SK-N-SH (cell line): ENCODE measurements around the gene NOTCH1. TPM values are rescaled to one million over a fixed set of nuclear protein-coding genes. Genes with fewer than 3 reads are reported as not detected.

Experiments
- CTCF ChIA-PET: fragments of 300-600, 350-600 bp; formaldehyde crosslinking; extraction: SDS; loops from one replicate; lab custom pipeline; 2021; lab: Yijun Ruan, JAX
- POLR2A ChIA-PET: fragments of 350-600 bp; sonication (Branson Sonifier 250); formaldehyde crosslinking; extraction: SDS; loops from one replicate; lab custom pipeline; 2020; ENCODE audit warnings: antibody characterized with exemption, inconsistent platforms; lab: Yijun Ruan, JAX
- DNase-seq: peaks from one replicate; pipeline ENCODE4 v3.0.0; 2012
- H2AFZ ChIP-seq: fragments of 200-600 bp; sonication (generic); 2 replicates; pipeline ENCODE4 v1.8.1; 2016; ENCODE audit warnings: antibody characterized with exemption, mild to moderate bottlenecking, low read depth
- H3F3A ChIP-seq: fragments of 200-600 bp; sonication (generic); replicated peaks from 2 replicates; pipeline ENCODE3; 2016; ENCODE audit warnings: antibody characterized with exemption, mild to moderate bottlenecking; ENCODE audit not compliant: insufficient read depth
- H3K27ac ChIP-seq, 2 experiments: fragments of 200-500 bp in 1 of 2; fragments of 200-600 bp in 1 of 2; sonication (Bioruptor generic) in 1 of 2; sonication (generic), shearing (Covaris generic) in 1 of 2; 2 replicates each; pipeline versions ENCODE4 v1.5.1 to v1.6.1; 2014 to 2016; ENCODE audit warnings: low read depth in 2 of 2, inconsistent platforms in 1 of 2, low read length in 1 of 2, mild to moderate bottlenecking in 1 of 2, mixed read lengths in 1 of 2
- H3K27me3 ChIP-seq: fragments of 200-600 bp; sonication (generic), shearing (Covaris generic); 2 replicates; pipeline ENCODE4 v1.6.1; 2016; ENCODE audit warnings: mixed run types; ENCODE audit not compliant: insufficient read depth
- H3K36me3 ChIP-seq, 2 experiments: fragments of 200-500 bp in 1 of 2; fragments of 200-600 bp in 1 of 2; sonication (Bioruptor generic) in 1 of 2; sonication (generic) in 1 of 2; replicated peaks in 1 of 2; 2 replicates each; pipeline versions ENCODE3 to v1.5.1; 2014 to 2016; ENCODE audit warnings: low read length in 1 of 2, mild to moderate bottlenecking in 1 of 2; ENCODE audit not compliant: insufficient read depth in 2 of 2, control insufficient read depth in 1 of 2
- H3K4me1 ChIP-seq, 2 experiments: fragments of 200-500 bp in 1 of 2; fragments of 200-600 bp in 1 of 2; sonication (Bioruptor generic) in 1 of 2; sonication (generic), shearing (Covaris generic) in 1 of 2; 2 replicates each; pipeline versions ENCODE4 v1.5.1 to v1.6.1; 2014 to 2016; ENCODE audit warnings: low read depth in 1 of 2, low read length in 1 of 2, mixed run types in 1 of 2; ENCODE audit not compliant: insufficient read depth in 2 of 2, control insufficient read depth in 1 of 2
- H3K4me2 ChIP-seq: fragments of 200-600 bp; sonication (generic), shearing (Covaris generic); 2 replicates; pipeline ENCODE4 v1.6.1; 2017; ENCODE audit warnings: mixed run types
- H3K4me3 ChIP-seq, 2 experiments: fragments of 200-500 bp in 1 of 2; fragments of 200-600 bp in 1 of 2; sonication (Bioruptor generic) in 1 of 2; sonication (generic), shearing (Covaris generic) in 1 of 2; 2 replicates each; pipeline versions ENCODE4 v1.5.1 to v1.8.1; 2014 to 2016; ENCODE audit warnings: low read depth in 2 of 2, inconsistent platforms in 1 of 2, low read length in 1 of 2, mild to moderate bottlenecking in 1 of 2, mixed read lengths in 1 of 2, moderate library complexity in 1 of 2
- H3K79me2 ChIP-seq: fragments of 200-600 bp; sonication (generic); 2 replicates; pipeline ENCODE4 v1.8.1; 2017; ENCODE audit warnings: mild to moderate bottlenecking; ENCODE audit not compliant: insufficient read depth
- H3K9ac ChIP-seq: fragments of 200-600 bp; sonication (generic); 2 replicates; pipeline ENCODE4 v1.6.1; 2017; ENCODE audit warnings: mixed run types
- H3K9me2 ChIP-seq: fragments of 200-600 bp; sonication (generic); 2 replicates; pipeline ENCODE4 v1.6.1; 2017; ENCODE audit warnings: mixed run types
- H3K9me3 ChIP-seq: fragments of 200-600 bp; sonication (generic); 2 replicates; pipeline ENCODE4 v1.6.1; 2017; ENCODE audit warnings: mixed run types, mild to moderate bottlenecking, moderate library complexity
- H4K20me1 ChIP-seq: fragments of 200-600 bp; sonication (generic); 2 replicates; pipeline ENCODE4 v1.6.1; 2017; ENCODE audit warnings: mild to moderate bottlenecking, mixed run types; ENCODE audit not compliant: insufficient read depth
- CTCF ChIP-seq: fragments of 200-600 bp; sonication (generic); IDR thresholded peaks from 2 replicates; pipeline ENCODE4 v1.6.1; 2017; ENCODE audit warnings: antibody characterized with exemption, mild to moderate bottlenecking, moderate library complexity
- ELF1 ChIP-seq: IDR thresholded peaks from 2 replicates; pipeline ENCODE4 v1.4.0; 2012
- EP300 ChIP-seq, 2 experiments: IDR thresholded peaks; 2 replicates each; pipeline versions ENCODE4 v1.4.0 to v1.6.1; 2012; ENCODE audit warnings: borderline replicate concordance in 1 of 2, low read depth in 1 of 2, low read length in 1 of 2
- FOSL2 ChIP-seq: IDR thresholded peaks from 2 replicates; pipeline ENCODE4 v1.4.0; 2012; ENCODE audit warnings: low read depth, mild to moderate bottlenecking, moderate library complexity, borderline replicate concordance
- FOXJ3 ChIP-seq: sonication (generic); formaldehyde crosslinking; IDR thresholded peaks from 2 replicates; pipeline ENCODE4 v1.5.1; 2020; ENCODE audit warnings: mild to moderate bottlenecking, missing genetic modification reagents
- GATA2 ChIP-seq: sonication (generic); formaldehyde crosslinking; IDR thresholded peaks from 2 replicates; pipeline ENCODE4 v1.5.0; 2020; ENCODE audit warnings: mild to moderate bottlenecking, missing genetic modification reagents
- IRF3 ChIP-seq: fragments of 150-350 bp; IDR thresholded peaks from 2 replicates; pipeline ENCODE4 v1.6.1; 2016; ENCODE audit warnings: mild to moderate bottlenecking, low read depth, low read length
- JUND ChIP-seq: IDR thresholded peaks from 2 replicates; pipeline ENCODE4 v1.4.0; 2012
- MEF2A ChIP-seq: IDR thresholded peaks from 2 replicates; pipeline ENCODE4 v1.4.0; 2012; ENCODE audit warnings: low read depth, borderline replicate concordance
- POLR2AphosphoS5 ChIP-seq: IDR thresholded peaks from 2 replicates; pipeline ENCODE4 v1.6.1; 2012; ENCODE audit warnings: low read depth, low read length
- RAD21 ChIP-seq: IDR thresholded peaks from 2 replicates; pipeline ENCODE4 v1.6.1; 2012; ENCODE audit warnings: mild to moderate bottlenecking, low read length
- REST ChIP-seq: IDR thresholded peaks from 2 replicates; pipeline ENCODE4 v1.6.1; 2012; ENCODE audit warnings: mild to moderate bottlenecking, low read depth, low read length, moderate library complexity
- RFX5 ChIP-seq: IDR thresholded peaks from 2 replicates; pipeline ENCODE4 v1.6.1; 2012; ENCODE audit warnings: mild to moderate bottlenecking, improper control_type of control experiment, low read length
- RXRA ChIP-seq: IDR thresholded peaks from 2 replicates; pipeline ENCODE4 v1.4.0; 2012; ENCODE audit warnings: low read depth, mild to moderate bottlenecking, borderline replicate concordance
- TEAD4 ChIP-seq: IDR thresholded peaks from 2 replicates; pipeline ENCODE4 v1.4.0; 2012; ENCODE audit warnings: mild to moderate bottlenecking, borderline replicate concordance; ENCODE audit not compliant: insufficient read depth
- USF2 ChIP-seq: fragments of 150-350 bp; IDR thresholded peaks from 2 replicates; pipeline ENCODE4 v1.6.1; 2017; ENCODE audit warnings: antibody characterized with exemption, low read length, low read depth, borderline replicate concordance
- ZBTB33 ChIP-seq: IDR thresholded peaks from 2 replicates; pipeline ENCODE4 v1.4.0; 2012; ENCODE audit warnings: low read depth, borderline replicate concordance
- WGBS: methylation state at CpG from one replicate; pipeline ENCODE4 v1.1.6; 2017; ENCODE audit warnings: low lambda C conversion rate; 5-methylcytosine and 5-hydroxymethylcytosine counted together
- polyA plus RNA-seq, 3 experiments: library from polyadenylated mRNA; depleted of rRNA; stranded (reverse); fragments of >200 nt; gene quantifications; 2 replicates each; pipeline ENCODE4 v1.2.3, GENCODE V29; 2012

The NOTCH1 gene
- polyA plus RNA-seq, 1 of the 3 experiments (the other 2 are of a cell fraction), result 6.6 TPM

- CTCF ChIA-PET, result interaction anchor here (1.1 to 2.2 kb wide), 2 partner anchors 9 to 94 kb away, joined by 3 to 9 read pairs; no protein-coding TSS in a partner anchor
- peaks cover 20% of the 10 kb centered on the region; the same call in 1 of the 2 replicates for H3K79me2 ChIP-seq
These were observed 7.8 kb downstream of the NOTCH1 start for GRCh38 chr9:136537896-136538598.

GRCh38 chr9:136537411-136537810 lies 8.4 kb downstream of the NOTCH1 start:
- CTCF ChIA-PET, result interaction anchor here (1.6 kb wide), 1 partner anchor 94 kb away, joined by 5 read pairs; no protein-coding TSS in a partner anchor
- 99% methylated on average over 7 of the region's 7 CpGs for WGBS

More at GRCh38 chr9:136537896-136538598, 7.8 kb downstream of the NOTCH1 start:
- no peaks in the 10 kb centered on the region for H3F3A ChIP-seq
- H3K4me2 ChIP-seq, result no peak overlapping the region
- no peak for TF ChIP-seq POLR2AphosphoS5
- TF ChIP-seq MEF2A, result no peak
- TF ChIP-seq FOXJ3 (CRISPR knock-in tag), result no peak
- no peak for TF ChIP-seq ELF1
- TF ChIP-seq, all 33 proteins: peak for 0
- H4K20me1 ChIP-seq, result peaks cover 73% of the 10 kb centered on the region
- peaks cover 0 to 6% of the 10 kb centered on the region in 2 experiments for H3K36me3 ChIP-seq
- H3K9ac ChIP-seq, result no peak overlapping the region
- H3K4me1 ChIP-seq, result peaks cover 0 to 2% of the 10 kb centered on the region in 2 experiments; a peak in 1 of 4 replicates
- POLR2A ChIA-PET, result no interaction called here
- no peak overlapping the region for H3K27ac ChIP-seq
- no peak overlapping the region for H2AFZ ChIP-seq
- H3K9me2 ChIP-seq, result no peaks in the 10 kb centered on the region
- no peak overlapping the region for H3K4me3 ChIP-seq
- 85% methylated on average over 17 of the region's 21 CpGs for WGBS
- no peaks in the 10 kb centered on the region for H3K9me3 ChIP-seq
- H3K27me3 ChIP-seq, result no peaks in the 10 kb centered on the region
- DNase-seq, result no peak

More at GRCh38 chr9:136537411-136537810, 8.4 kb downstream of the NOTCH1 start:
- H3K4me3 ChIP-seq, result no peak overlapping the region
- no peaks in the 10 kb centered on the region for H3F3A ChIP-seq
- peaks cover 72% of the 10 kb centered on the region for H4K20me1 ChIP-seq
- no peaks in the 10 kb centered on the region for H3K27me3 ChIP-seq
- H3K9me3 ChIP-seq, result no peaks in the 10 kb centered on the region
- peaks cover 0 to 6% of the 10 kb centered on the region in 2 experiments for H3K36me3 ChIP-seq
- DNase-seq, result no peak
- no peak overlapping the region for H3K27ac ChIP-seq
- TF ChIP-seq GATA2 (CRISPR knock-in tag) (no peak), ZBTB33 (no peak), RXRA (no peak), IRF3 (no peak), USF2 (no peak), RAD21 (no peak), JUND (no peak), ELF1 (no peak), TEAD4 (no peak), CTCF (no peak), REST (no peak), FOSL2 (no peak), EP300 (IDR thresholded peaks at IDR 0.05; ENCODE audit: borderline replicate concordance in 1 of 2, low read depth in 1 of 2, low read length in 1 of 2) (no peak), RFX5 (no peak)
- no peak overlapping the region for H2AFZ ChIP-seq
- POLR2A ChIA-PET, result no interaction called here
- no peak overlapping the region for H3K4me2 ChIP-seq
- H3K9ac ChIP-seq, result no peak overlapping the region
- H3K9me2 ChIP-seq, result no peaks in the 10 kb centered on the region
- peaks cover 20% of the 10 kb centered on the region; the same call in 1 of the 2 replicates for H3K79me2 ChIP-seq
- peaks cover 0 to 2% of the 10 kb centered on the region in 2 experiments; a peak in 1 of 4 replicates for H3K4me1 ChIP-seq
